Loucy (cell line): ENCODE measurements around the gene ZNF669.

Source experiments
- H2AFZ ChIP-seq: fragments of 200-600 bp; sonication (generic); 2 replicates; pipeline ENCODE4 v1.6.0; 2016; ENCODE audit warnings: antibody characterized with exemption, mild to moderate bottlenecking, low read length, moderate library complexity
- H3F3A ChIP-seq: fragments of 200-600 bp; 2 replicates; pipeline ENCODE4 v1.6.0; 2016; ENCODE audit warnings: antibody characterized with exemption, low read depth, mild to moderate bottlenecking
- H3K27me3 ChIP-seq: fragments of 200-600 bp; sonication (generic); 2 replicates; pipeline ENCODE4 v1.6.1; 2014; ENCODE audit warnings: low read length, mild to moderate bottlenecking; ENCODE audit not compliant: insufficient read depth, poor library complexity, severe bottlenecking
- H3K36me3 ChIP-seq: fragments of 200-600 bp; sonication (generic); 2 replicates; pipeline ENCODE4 v1.6.1; 2016; ENCODE audit warnings: low read length; ENCODE audit not compliant: insufficient read depth
- H3K4me1 ChIP-seq: fragments of 200-600 bp; sonication (generic); 2 replicates; pipeline ENCODE4 v1.5.1; 2014; ENCODE audit warnings: low read length, mild to moderate bottlenecking; ENCODE audit not compliant: insufficient read depth, poor library complexity, severe bottlenecking
- H3K4me2 ChIP-seq: fragments of 200-600 bp; sonication (generic); 2 replicates; pipeline ENCODE4 v1.6.0; 2014; ENCODE audit warnings: antibody characterized with exemption, low read length, low read depth, mild to moderate bottlenecking; ENCODE audit not compliant: poor library complexity, severe bottlenecking
- H3K4me3 ChIP-seq: fragments of 200-600 bp; sonication (generic); 2 replicates; pipeline ENCODE4 v1.5.1; 2014; ENCODE audit warnings: low read length, mild to moderate bottlenecking, mixed read lengths; ENCODE audit not compliant: poor library complexity, severe bottlenecking
- H3K79me2 ChIP-seq: fragments of 200-600 bp; sonication (generic); 2 replicates; pipeline ENCODE4 v1.6.1; 2014; ENCODE audit warnings: low read length; ENCODE audit not compliant: insufficient read depth
- H3K9ac ChIP-seq: fragments of 200-600 bp; sonication (generic); 2 replicates; pipeline ENCODE4 v1.6.0; 2014; ENCODE audit warnings: mild to moderate bottlenecking, low read depth, low read length, moderate library complexity; ENCODE audit not compliant: poor library complexity, severe bottlenecking
- H3K9me2 ChIP-seq: fragments of 200-600 bp; sonication (generic); replicated peaks from 2 replicates; pipeline ENCODE4 v1.6.1; 2016; ENCODE audit warnings: low read depth, low read length, mixed read lengths
- H3K9me3 ChIP-seq: fragments of 200-600 bp; sonication (generic); 2 replicates; pipeline ENCODE4 v1.6.1; 2014; ENCODE audit warnings: mild to moderate bottlenecking, antibody characterized with exemption, low read length, low read depth; ENCODE audit not compliant: insufficient read depth
- H4K20me1 ChIP-seq: fragments of 200-600 bp; sonication (generic); 2 replicates; pipeline ENCODE4 v1.6.0; 2014; ENCODE audit warnings: antibody characterized with exemption, low read length, mild to moderate bottlenecking; ENCODE audit not compliant: insufficient read depth, poor library complexity, severe bottlenecking
- CTCF ChIP-seq: fragments of 200-600 bp; sonication (generic); conservative IDR thresholded peaks from 2 replicates; pipeline ENCODE4 v1.5.1; 2014; ENCODE audit warnings: mild to moderate bottlenecking, antibody characterized with exemption, low read length
- EZH2phosphoT487 ChIP-seq: fragments of 200-600 bp; IDR thresholded peaks from 2 replicates; pipeline ENCODE4 v1.6.1; 2018; ENCODE audit warnings: antibody characterized with exemption, mild to moderate bottlenecking, moderate library complexity, borderline replicate concordance

The ZNF669 gene

GRCh38 chr1:247112479-247112781, 8.3 kb upstream of the ZNF669 start:
- no peaks in the 10 kb centered on the region for H3K4me1 ChIP-seq
- H3K27me3 ChIP-seq = no peaks in the 10 kb centered on the region
- H3K4me2 ChIP-seq = no peak overlapping the region
- H3K4me3 ChIP-seq = no peak overlapping the region
- no peak overlapping the region for H3K9ac ChIP-seq
- TF ChIP-seq CTCF = no peak
- TF ChIP-seq EZH2phosphoT487 = no peak
- H4K20me1 ChIP-seq = no peaks in the 10 kb centered on the region
- no peaks in the 10 kb centered on the region for H3K9me3 ChIP-seq
- H3K79me2 ChIP-seq = no peaks in the 10 kb centered on the region
- no peaks in the 10 kb centered on the region for H3F3A ChIP-seq
- H2AFZ ChIP-seq = no peak overlapping the region
- no peaks in the 10 kb centered on the region for H3K9me2 ChIP-seq
- no peaks in the 10 kb centered on the region for H3K36me3 ChIP-seq

- Histone ChIP-seq H4K20me1 (no peaks in the 10 kb centered on the region), H3K4me3 (no peak overlapping the region), H3K27me3 (no peaks in the 10 kb centered on the region), H3K4me2 (no peak overlapping the region), H3K9ac (no peak overlapping the region), H3K9me2 (no peaks in the 10 kb centered on the region), H2AFZ (no peak overlapping the region), H3K36me3 (no peaks in the 10 kb centered on the region), H3K4me1 (no peaks in the 10 kb centered on the region), H3K9me3 (no peaks in the 10 kb centered on the region), H3F3A (no peaks in the 10 kb centered on the region), H3K79me2 (no peaks in the 10 kb centered on the region)
- TF ChIP-seq EZH2phosphoT487 = no peak
- TF ChIP-seq CTCF = no peak
These were observed 7.7 kb upstream of the ZNF669 start for GRCh38 chr1:247111700-247112478.

- H3F3A ChIP-seq = no peaks in the 10 kb centered on the region
- H3K4me1 ChIP-seq = no peaks in the 10 kb centered on the region
- H3K4me3 ChIP-seq = no peak overlapping the region
- H3K4me2 ChIP-seq = no peak overlapping the region
- no peaks in the 10 kb centered on the region for H3K36me3 ChIP-seq
- no peaks in the 10 kb centered on the region for H3K9me2 ChIP-seq
- H2AFZ ChIP-seq = no peak overlapping the region
- no peaks in the 10 kb centered on the region for H3K79me2 ChIP-seq
- no peaks in the 10 kb centered on the region for H3K9me3 ChIP-seq
- no peak overlapping the region for H3K9ac ChIP-seq
- H3K27me3 ChIP-seq = no peaks in the 10 kb centered on the region
- no peaks in the 10 kb centered on the region for H4K20me1 ChIP-seq
- TF ChIP-seq CTCF (no peak), EZH2phosphoT487 (no peak)
These were observed 7.1 kb upstream of the ZNF669 start for GRCh38 chr1:247111259-247111699.
